Astrocyte (in vitro differentiated cells and primary cell): ENCODE results near the gene TNNT3. TPM values are rescaled to one million over a fixed set of nuclear protein-coding genes. Genes with fewer than 3 reads are reported as not detected.
A peak's percentile ranks its signal among the peaks of the same experiment; 100 is the strongest.

Source experiments
- DNase-seq: peaks from one replicate; pipeline ENCODE4 v3.0.0-alpha.2; 2010; ENCODE audit warnings: low read depth
- FAIRE-seq: peaks from 2 replicates; lab custom pipeline; 2011; peaks lifted over from hg19 to GRCh38; lab: Jason Lieb, UNC
- H2AFZ ChIP-seq: 2 replicates; pipeline ENCODE4 v1.6.0; 2012; ENCODE audit warnings: low read depth, low read length, inconsistent platforms
- H3K27ac ChIP-seq: 2 replicates; pipeline ENCODE4 v1.5.1; 2011; ENCODE audit warnings: low read depth, low read length, inconsistent platforms
- H3K27me3 ChIP-seq: 2 replicates; pipeline ENCODE4 v1.6.0; 2011; ENCODE audit warnings: low read length, inconsistent platforms; ENCODE audit not compliant: insufficient read depth
- H3K36me3 ChIP-seq: 2 replicates; pipeline ENCODE4 v1.5.1; 2011; ENCODE audit warnings: low read length, inconsistent platforms; ENCODE audit not compliant: insufficient read depth
- H3K4me1 ChIP-seq: 2 replicates; pipeline ENCODE4 v1.5.1; 2011; ENCODE audit warnings: low read length, inconsistent platforms; ENCODE audit not compliant: insufficient read depth
- H3K4me2 ChIP-seq: 2 replicates; pipeline ENCODE4 v1.6.0; 2012; ENCODE audit warnings: low read length, inconsistent platforms
- H3K4me3 ChIP-seq: 2 replicates; pipeline ENCODE4 v1.5.1; 2011; ENCODE audit warnings: low read depth, mild to moderate bottlenecking, low read length, inconsistent platforms; ENCODE audit not compliant: insufficient read depth
- H3K79me2 ChIP-seq: 2 replicates; pipeline ENCODE4 v1.6.0; 2012; ENCODE audit warnings: mild to moderate bottlenecking, low read length, inconsistent platforms; ENCODE audit not compliant: insufficient read depth
- H3K9ac ChIP-seq: 2 replicates; pipeline ENCODE4 v1.6.0; 2012; ENCODE audit warnings: mild to moderate bottlenecking, low read length, inconsistent platforms
- H3K9me3 ChIP-seq: 2 replicates; pipeline ENCODE4 v1.5.1; 2012; ENCODE audit warnings: low read depth, mild to moderate bottlenecking, low read length, inconsistent platforms; ENCODE audit not compliant: insufficient read depth
- H4K20me1 ChIP-seq: 2 replicates; pipeline ENCODE4 v1.6.0; 2012; ENCODE audit warnings: low read length, inconsistent platforms; ENCODE audit not compliant: insufficient read depth
- H3K27ac Mint-ChIP-seq: one replicate; pipeline ENCODE4 v1.8.0; 2021; ENCODE audit warnings: mild to moderate bottlenecking, mixed read lengths; ENCODE audit not compliant: unreplicated experiment
- H3K27me3 Mint-ChIP-seq: one replicate; pipeline ENCODE4 v1.8.0; 2021; ENCODE audit warnings: low read depth, mixed read lengths; ENCODE audit not compliant: unreplicated experiment
- H3K36me3 Mint-ChIP-seq: one replicate; pipeline ENCODE4 v1.8.0; 2021; ENCODE audit warnings: low read depth, mixed read lengths; ENCODE audit not compliant: unreplicated experiment
- H3K4me1 Mint-ChIP-seq: one replicate; pipeline ENCODE4 v1.8.0; 2021; ENCODE audit warnings: low read depth, mixed read lengths; ENCODE audit not compliant: unreplicated experiment
- H3K4me3 Mint-ChIP-seq: one replicate; pipeline ENCODE4 v1.8.0; 2021; ENCODE audit warnings: mild to moderate bottlenecking, moderate library complexity, mixed read lengths; ENCODE audit not compliant: unreplicated experiment
- H3K9me3 Mint-ChIP-seq: one replicate; pipeline ENCODE4 v1.8.0; 2021; ENCODE audit warnings: mild to moderate bottlenecking, mixed read lengths; ENCODE audit not compliant: unreplicated experiment
- CTCF ChIP-seq: IDR thresholded peaks from 2 replicates; pipeline ENCODE4 v1.5.1; 2011; ENCODE audit warnings: low read depth, mild to moderate bottlenecking, inconsistent platforms, low read length, moderate library complexity; ENCODE audit not compliant: insufficient read depth
- EZH2 ChIP-seq: IDR thresholded peaks from 2 replicates; pipeline ENCODE4 v1.6.1; 2012; ENCODE audit warnings: mild to moderate bottlenecking, low read length, inconsistent platforms; ENCODE audit not compliant: insufficient read depth
- total RNA-seq: library from RNA; stranded (reverse); gene quantifications from 2 replicates; pipeline ENCODE4 v1.2.1, GENCODE V29; 2021

Gene TNNT3
- total RNA-seq, 1 donor from 2014 or later: not detected

DNA sequence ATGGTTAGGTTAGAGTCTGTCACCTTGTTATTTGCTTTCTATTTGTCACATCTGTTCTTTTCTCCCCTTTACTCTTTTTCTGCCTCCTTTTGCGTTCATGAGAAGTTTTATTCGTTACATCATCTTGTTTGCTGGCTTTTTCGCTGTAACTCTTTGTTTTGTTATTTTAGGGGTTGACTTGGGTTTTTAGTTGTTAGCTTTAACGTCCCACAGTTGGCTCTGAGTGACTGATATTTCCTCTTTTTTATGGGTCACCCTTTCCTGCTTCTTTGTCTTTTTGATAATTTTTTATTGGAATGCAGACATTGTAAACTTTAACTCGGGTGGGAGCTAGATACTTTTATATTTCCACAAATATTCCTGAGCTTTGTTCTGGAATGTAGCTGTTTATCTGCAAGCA is 13.3 kb upstream of the TNNT3 start:
- no peak for FAIRE-seq
- no peak overlapping the region for H3K27ac ChIP-seq
- H3K27me3 ChIP-seq: peaks cover 14% of the 10 kb centered on the region
- peaks cover 22% of the 10 kb centered on the region for H3K27me3 Mint-ChIP-seq
- H3K4me1 ChIP-seq: no peaks in the 10 kb centered on the region
- H3K4me2 ChIP-seq: no peak overlapping the region
- H3K9ac ChIP-seq: no peak overlapping the region
- H2AFZ ChIP-seq: no peak overlapping the region
- H4K20me1 ChIP-seq: no peaks in the 10 kb centered on the region
- H3K36me3 ChIP-seq: no peaks in the 10 kb centered on the region
- H3K4me1 Mint-ChIP-seq: peaks cover 5% of the 10 kb centered on the region
- H3K4me3 Mint-ChIP-seq: no peak overlapping the region
- no peaks in the 10 kb centered on the region for H3K9me3 ChIP-seq
- H3K27ac Mint-ChIP-seq: no peak overlapping the region
- no peaks in the 10 kb centered on the region for H3K79me2 ChIP-seq
- H3K36me3 Mint-ChIP-seq: no peaks in the 10 kb centered on the region
- no peaks in the 10 kb centered on the region for H3K9me3 Mint-ChIP-seq
- DNase-seq: no peak
- TF ChIP-seq EZH2 (no peak), CTCF (no peak)
- H3K4me3 ChIP-seq: no peak overlapping the region

DNA sequence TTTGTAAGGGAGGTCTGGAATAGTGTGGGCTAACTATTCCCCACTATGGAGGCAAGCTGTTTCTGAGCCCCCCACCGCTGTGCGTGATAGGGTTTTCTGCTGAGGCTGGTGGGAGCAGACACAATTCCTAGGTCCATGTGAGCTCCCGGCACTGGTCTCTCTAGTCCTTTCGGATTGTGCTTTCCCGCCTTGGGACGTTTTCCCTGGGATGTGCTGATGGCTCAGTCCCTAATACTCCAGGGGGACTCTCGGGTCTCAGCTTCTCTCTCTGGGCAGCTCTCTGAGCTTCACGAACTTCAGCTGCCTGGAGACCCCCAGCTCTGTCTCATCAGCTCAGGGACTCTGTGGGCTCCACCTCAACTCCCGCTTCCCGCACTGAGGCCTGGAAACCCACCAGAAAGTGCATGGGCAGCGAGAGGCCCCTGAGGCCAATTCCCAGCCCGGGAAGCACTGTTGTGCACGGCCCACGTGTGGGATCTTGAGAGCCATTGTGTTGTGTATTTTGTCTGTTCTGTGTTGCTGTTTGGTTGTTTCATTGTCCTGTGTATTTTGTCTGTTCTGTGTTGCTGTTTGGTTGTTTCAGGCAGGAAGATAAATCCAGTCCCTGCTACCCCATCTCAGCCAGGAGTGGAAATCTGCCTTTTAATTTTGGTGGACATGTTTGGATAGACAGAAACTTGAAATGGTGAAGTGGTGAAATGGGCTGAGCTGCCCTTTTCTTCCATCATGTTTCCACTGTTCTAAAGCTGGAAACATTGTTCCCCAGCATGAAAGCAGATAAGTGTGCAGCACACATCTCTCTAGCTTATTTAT is 12.7 kb upstream of the TNNT3 start:
- Mint-ChIP-seq H3K4me1 (peaks cover 5% of the 10 kb centered on the region), H3K9me3 (no peaks in the 10 kb centered on the region), H3K36me3 (no peaks in the 10 kb centered on the region), H3K4me3 (no peak overlapping the region), H3K27ac (no peak overlapping the region), H3K27me3 (peaks cover 19% of the 10 kb centered on the region)
- DNase-seq (no peak), FAIRE-seq (no peak)
- Histone ChIP-seq H3K9me3 (no peaks in the 10 kb centered on the region), H3K36me3 (no peaks in the 10 kb centered on the region), H3K27me3 (peaks cover 14% of the 10 kb centered on the region), H2AFZ (no peak overlapping the region), H4K20me1 (no peaks in the 10 kb centered on the region), H3K4me3 (no peak overlapping the region), H3K9ac (no peak overlapping the region), H3K27ac (no peak overlapping the region), H3K79me2 (no peaks in the 10 kb centered on the region), H3K4me1 (no peaks in the 10 kb centered on the region), H3K4me2 (no peak overlapping the region)
- no peak for TF ChIP-seq CTCF

- TF ChIP-seq CTCF: no peak
- TF ChIP-seq EZH2: no peak
- Histone ChIP-seq H3K27ac (no peak overlapping the region), H3K4me2 (no peak overlapping the region), H3K27me3 (peaks cover 14% of the 10 kb centered on the region), H3K36me3 (no peaks in the 10 kb centered on the region), H3K9ac (no peak overlapping the region), H3K4me1 (no peaks in the 10 kb centered on the region), H3K79me2 (no peaks in the 10 kb centered on the region), H3K9me3 (no peaks in the 10 kb centered on the region), H4K20me1 (no peaks in the 10 kb centered on the region), H3K4me3 (peak overlapping the region; percentile 10), H2AFZ (peak overlapping the region; percentile 41)
- FAIRE-seq (no peak), DNase-seq (no peak)
- H3K36me3 Mint-ChIP-seq: no peaks in the 10 kb centered on the region
- peaks cover 16% of the 10 kb centered on the region for H3K27me3 Mint-ChIP-seq
- H3K4me1 Mint-ChIP-seq: peaks cover 5% of the 10 kb centered on the region
- no peaks in the 10 kb centered on the region for H3K9me3 Mint-ChIP-seq
- H3K4me3 Mint-ChIP-seq: no peak overlapping the region
- H3K27ac Mint-ChIP-seq: no peak overlapping the region
These were observed 10.9 kb upstream of the TNNT3 start for GRCh38 chr11:1908618-1909017.
